AG08396 (cell line): ENCODE results near the gene SGCD.
A peak's percentile ranks its signal among the peaks of the same experiment; 100 is the strongest.

Experiments
- DNase-seq: peaks from one replicate; pipeline ENCODE4 v3.0.0; 2012; ENCODE audit warnings: low spot score, mixed read lengths

SGCD gene

DNA sequence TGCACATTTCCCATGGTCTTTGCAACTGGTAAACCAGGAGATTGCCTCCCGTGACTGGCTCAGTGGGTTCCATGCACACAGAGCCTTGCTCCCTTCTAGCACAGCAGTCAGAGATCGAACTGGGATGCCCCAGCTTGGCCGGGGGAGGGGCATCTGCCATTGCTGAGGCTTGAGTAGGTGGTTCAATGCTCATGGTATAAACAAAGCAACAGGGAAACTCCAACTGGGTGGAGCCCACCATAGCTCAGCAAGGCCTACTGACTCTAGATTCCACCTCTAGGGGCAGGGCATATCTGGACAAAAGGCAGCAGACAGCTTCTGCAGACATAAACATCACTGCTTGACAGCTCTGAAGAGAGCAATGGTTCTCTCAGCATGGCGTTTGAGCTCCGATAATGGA, 456.1 kb downstream of the SGCD start:
- no peak for DNase-seq

DNA sequence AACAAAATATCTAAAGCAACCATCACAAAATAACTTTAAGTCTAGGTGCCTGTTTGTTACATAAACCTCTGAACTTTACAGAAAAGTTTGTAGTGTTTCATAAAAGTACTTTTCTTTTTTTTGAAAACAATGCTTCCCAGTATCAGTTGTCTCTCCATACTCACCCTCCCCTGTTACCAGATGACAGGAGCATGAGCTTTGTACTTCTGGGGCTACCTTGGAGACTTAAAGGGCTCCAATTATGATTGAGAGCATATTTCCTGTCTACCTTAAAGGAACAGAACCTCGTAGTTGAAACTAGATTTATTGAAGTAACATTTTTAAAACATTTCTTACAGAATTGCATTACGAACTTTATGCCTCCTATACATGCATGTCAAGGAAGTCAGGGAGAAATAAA, 467.7 kb downstream of the SGCD start:
- DNase-seq: no peak

DNA sequence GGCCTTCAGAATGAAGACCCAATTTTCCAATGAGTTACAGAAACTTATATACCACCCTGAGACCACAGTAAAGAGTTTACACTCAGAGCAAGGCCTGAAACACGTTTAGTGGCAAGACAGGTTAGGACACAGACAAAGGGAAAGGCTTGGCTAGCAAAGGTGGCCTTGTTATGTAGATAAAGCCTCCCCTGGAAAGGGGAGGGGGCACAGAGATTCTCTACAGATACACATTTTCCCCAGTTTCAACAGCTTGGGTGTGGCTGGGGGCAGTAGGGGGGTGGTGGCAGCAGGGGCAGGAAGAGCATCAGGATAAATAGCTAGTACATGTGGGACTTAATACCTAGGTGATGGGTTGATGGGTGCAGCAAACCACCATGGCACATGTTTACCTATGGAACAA, 471.2 kb downstream of the SGCD start:
- DNase-seq: no peak

DNA sequence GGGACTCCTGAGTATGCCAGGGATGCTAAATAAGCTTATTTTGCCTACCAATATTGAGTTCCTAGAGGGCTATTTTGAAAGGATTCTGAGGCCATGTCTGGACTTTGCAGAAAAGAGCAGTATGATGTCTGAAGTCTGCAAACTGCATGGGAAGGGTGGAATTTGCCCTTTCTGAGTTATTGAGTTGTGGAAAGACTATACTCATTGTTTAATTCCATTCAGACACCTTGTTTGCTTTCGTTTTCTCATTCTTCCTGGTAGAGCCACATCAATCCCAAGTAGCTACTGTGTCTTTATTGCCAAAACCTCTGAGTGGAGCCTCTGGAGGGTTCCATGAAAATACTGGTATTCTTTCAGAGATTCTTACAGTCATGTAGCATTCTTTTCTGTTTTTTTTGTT, 472.2 kb downstream of the SGCD start:
- DNase-seq: no peak

DNA sequence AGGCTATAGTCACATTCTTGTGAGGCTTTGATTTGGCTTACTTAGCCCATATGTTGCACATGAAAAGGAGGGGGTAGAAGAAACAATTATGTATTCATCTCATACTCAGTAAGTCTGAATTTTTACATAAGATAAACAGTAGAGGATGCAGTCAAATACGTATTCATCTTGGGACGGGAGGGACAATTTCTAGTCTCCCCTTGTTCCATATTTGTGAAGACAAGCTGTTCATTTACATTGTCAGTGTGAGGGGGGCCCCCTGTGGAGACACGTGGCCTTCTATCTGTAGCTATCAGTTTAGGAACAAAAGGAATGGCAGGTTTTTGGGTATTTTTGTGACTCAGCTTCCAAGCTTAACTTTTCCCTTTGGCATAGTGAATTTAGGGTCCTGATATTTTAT, 474.0 kb downstream of the SGCD start:
- no peak for DNase-seq

DNA sequence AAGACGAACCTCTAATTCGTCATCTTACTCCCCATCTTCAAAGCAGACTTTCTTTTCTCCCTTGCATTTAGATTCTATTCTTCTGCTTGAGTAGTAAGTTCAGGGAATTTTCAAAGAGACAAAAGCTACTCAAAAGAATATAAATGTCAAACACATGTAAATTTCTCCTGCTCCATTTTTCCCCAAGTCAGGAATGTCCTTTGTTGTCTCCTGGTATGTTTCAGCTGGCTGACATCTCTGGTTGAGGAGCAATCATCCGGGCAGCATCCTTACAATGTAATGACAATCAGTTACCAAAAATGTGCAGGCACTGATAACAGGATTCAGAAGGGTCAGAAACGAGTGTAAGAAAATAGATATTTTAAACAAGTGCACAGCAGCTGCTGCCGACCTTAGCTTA, 475.5 kb downstream of the SGCD start:
- DNase-seq: no peak

DNA sequence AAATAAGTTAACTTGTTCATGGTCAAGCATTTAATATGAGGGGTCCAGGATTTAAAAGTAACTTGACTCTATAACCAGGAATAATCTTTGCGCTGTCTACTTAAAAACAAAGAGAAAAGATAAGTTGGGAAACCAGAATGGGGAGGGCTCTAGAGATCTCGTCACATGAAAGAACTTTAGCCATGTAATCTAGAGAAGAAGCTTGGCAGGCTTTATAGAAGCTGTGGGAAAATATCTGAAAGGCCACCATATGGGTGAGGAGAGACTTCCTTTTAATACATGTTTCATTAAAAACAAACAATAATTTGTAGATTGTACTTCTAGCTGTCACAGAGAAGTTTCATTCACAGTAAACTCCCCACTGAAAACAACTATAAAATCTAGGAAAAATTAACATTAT, 476.4 kb downstream of the SGCD start:
- DNase-seq: no peak

DNA sequence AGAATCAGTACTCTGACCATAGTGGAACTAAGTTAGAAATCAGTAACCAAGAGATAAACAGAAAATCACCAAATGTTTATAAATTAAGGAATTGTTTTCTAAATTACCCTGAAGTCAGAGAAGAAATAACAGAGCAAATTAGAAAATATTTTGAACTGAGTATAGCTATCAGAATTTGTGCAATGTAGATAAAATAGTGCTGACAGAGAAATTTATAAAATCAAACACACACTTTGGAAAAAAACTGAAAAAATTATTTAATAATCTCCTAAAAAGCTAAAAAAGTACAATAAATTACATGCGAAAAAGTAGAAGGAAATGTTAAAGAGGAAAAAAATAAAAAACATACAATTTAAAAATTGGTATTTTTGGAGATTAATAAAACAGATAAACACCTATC, 486.0 kb downstream of the SGCD start:
- no peak for DNase-seq

DNA sequence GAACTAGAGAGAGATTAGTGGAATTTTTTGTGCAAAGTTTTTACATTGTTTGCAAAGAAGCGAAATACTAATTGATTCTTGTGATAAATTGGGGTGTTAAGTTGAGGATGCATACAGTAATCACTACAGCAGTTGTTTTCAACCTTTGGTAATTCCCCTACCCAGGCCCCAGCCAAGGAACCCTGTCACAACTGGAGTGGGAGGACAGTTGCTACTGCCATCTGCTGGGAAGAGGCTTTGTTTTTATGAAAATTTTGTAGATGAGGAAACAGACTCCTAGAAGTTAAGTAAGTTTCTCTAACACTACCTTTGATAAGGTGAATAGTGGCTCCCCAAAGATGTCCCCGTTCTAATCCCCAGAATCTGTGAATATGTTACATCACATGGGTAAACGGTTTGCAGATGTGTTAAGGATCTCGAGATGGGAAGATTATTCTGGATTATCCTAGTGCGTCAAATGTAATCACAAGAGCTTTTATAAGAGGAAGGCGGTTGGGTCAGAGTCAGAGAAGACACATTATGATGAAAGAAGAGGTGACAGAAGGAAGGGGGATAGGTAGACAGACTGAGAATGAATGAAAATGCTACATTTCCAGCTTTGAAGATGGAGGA, 489.1 kb downstream of the SGCD start:
- peak; percentile 49 for DNase-seq
